ENCODE data around the gene PRDM16. TPM values are rescaled to one million over a fixed set of nuclear protein-coding genes. Genes with fewer than 3 reads are reported as not detected.

PRDM16 gene
- total RNA-seq, 1 donor from 2014 or later, result 1.5 TPM

GRCh38 chr1:3465091-3465934, 396.3 kb downstream of the PRDM16 start:
- DNase-seq, result no peak

DNA sequence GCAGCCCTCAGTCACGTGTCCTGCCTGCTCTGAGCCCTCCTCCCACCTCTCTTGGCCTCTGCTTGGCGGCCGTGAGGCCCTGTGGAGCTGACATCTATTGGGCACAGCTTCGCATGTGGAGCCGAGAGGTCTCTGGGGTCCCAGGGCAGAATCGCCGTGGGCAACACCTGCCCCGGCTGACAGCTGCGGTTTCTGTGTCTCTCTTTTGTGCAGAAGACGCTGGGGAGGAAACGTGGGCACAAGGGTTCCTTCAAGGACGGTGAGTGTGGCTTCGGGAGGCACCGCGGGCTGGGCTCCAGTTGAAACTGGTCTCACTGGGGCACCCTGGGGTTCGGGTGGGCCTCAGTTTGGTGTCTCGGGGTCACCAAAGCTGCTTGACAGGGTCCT, 396.9 kb downstream of the PRDM16 start:
- DNase-seq, result no peak

DNA sequence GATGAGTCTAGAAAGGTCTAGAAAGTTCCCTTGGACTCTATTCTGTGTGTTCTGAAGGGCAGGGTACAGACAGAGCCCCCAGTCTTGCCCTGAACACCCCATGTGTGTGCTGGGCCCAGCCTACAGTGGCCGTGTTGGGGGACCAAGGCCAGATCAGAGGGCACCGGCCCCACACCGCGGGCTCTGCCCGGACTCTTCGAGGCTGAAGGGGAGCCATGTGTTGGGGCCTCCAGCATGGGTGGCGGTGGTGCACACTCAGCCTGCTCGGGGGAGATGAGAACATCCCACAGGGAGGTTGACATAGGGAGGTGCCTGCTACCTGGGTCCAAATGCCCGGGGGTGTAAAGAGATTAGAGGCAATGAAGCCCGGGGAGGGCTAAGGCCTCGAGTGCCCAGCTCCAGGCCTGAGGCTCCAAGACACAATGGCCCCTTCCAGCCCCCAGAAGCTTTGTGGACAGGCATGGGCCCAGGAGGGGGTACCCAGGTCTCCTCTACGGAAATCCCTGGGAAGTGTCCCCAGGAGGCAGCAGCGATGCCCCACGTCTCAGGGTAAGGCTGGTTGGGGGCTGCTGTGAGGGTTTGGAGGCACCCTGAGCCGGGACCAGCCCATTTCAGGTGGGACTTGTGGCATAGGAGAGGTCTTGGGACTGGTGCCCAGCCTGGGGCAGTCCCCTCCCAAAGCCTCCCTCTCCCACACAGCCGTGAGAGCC, 397.5 kb downstream of the PRDM16 start:
- DNase-seq, result no peak

GRCh38 chr1:3467096-3468036, 398.4 kb downstream of the PRDM16 start:
- DNase-seq, result no peak

- no peak for DNase-seq
Measured at GRCh38 chr1:3468236-3469103, 399.5 kb downstream of the PRDM16 start.

DNA sequence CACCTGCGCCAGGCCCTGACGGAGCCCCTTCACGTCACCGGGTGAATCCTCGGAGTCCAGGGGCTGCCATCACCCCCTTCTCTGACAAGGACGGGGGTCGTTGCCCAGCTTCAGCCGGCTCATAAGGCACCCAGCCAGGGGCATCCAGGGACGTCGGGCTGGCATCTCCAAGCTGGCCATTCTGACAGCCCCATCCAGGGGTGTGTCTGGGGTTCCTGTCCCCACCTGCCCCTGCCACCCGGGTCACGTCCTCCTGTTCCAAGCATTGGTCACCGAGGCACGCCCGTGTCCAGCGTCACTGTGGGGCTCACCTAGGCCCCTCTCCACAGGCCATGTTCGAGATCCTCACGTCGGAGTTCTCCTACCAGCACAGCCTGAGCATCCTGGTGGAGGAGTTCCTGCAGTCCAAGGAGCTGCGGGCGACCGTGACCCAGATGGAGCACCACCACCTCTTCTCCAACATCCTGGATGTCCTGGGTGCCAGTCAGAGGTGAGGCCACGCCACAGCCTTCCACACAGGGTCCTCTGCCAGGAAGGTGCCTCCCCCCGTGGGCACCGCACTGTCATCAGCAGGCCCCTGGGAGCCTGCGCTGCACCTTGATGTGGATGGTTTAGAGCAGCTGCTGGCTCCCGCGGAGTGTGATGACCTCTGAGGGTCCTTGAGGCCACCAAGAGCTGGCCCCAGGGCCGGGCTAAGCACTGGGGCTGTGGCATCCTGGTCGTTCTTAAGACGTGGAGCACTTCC, 400.3 kb downstream of the PRDM16 start:
- DNase-seq, result no peak

- no peak for DNase-seq
Measured at GRCh38 chr1:3469849-3470649, 401.0 kb downstream of the PRDM16 start.

DNA sequence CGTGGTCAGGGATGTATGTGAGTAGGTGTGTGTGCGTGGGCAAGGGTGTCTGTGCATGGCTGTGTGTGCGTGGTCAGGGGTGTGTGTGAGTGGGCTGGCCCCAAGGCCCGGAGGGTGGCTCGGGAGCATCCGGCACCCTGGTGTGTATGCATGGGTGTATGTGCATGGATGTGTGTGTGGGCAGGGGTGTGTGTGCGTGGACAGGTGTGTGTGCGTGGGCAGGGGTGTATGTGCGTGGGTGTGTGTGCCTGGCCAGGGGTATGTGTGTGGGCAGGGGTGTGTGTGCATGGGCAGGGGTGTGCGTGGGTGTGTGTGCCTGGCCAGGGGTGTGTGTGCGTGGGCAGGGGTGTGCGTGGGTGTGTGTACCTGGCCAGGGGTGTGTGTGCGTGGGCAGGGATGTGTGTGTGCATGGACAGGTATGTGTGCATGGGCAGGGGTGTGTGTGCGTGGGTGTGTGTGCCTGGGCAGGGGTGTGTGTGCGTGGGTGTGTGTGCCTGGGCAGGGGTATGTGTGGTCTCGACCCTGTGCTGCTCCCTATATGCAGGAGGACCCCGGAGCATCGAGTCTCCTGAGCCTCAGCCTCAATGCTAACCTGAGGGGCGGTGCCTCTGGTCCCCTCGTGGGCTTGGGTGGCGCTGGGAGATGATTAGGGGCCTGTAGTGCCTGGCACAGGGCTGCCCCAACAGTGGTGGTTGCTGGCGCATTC, 401.8 kb downstream of the PRDM16 start:
- DNase-seq, result no peak

DNA sequence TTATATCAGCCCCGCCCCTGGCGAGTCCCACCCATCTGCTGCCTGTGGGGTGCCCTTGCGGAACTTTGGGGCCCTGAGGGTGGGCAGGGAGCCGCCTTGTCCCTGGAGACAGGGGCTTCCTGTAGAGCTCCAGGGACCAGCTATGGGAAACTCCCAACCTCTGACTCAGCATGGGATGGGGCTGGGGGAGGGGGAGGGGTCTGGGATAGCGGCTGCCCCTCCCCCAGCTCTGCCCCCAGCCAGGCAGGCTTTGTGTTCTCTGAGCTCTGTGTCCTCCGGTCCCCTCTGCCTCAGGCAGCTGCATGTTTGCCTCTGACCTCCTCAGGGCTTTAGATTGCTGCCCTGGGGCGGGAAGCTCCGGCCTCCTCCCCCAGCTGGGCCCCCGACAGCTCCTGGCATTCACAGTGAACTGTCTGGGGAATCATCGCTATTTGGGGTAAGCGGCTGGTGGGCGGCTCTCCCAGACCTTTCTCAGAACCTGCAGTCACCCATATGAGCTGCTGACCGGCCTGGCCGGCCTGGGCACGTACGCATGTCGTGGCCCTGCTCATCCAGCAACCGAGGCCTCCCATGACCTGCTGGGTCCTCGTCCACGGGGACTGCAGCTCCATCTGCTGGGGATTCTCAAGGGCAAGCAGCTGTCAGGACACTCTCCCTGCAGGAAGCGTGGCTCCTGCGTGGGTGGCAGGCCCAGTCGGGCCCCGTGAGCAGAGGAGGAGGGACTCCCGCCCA, 402.5 kb downstream of the PRDM16 start:
- DNase-seq, result peak; percentile 20

GRCh38 chr1:3472088-3472850, 403.3 kb downstream of the PRDM16 start:
- DNase-seq, result no peak

GRCh38 chr1:3472906-3473305, 403.9 kb downstream of the PRDM16 start:
- no peak for DNase-seq

- DNase-seq, result peak; percentile 52
Measured at GRCh38 chr1:3473381-3473844, 404.4 kb downstream of the PRDM16 start.

- no peak for DNase-seq
Measured at GRCh38 chr1:3474016-3474415, 405.0 kb downstream of the PRDM16 start.

DNA sequence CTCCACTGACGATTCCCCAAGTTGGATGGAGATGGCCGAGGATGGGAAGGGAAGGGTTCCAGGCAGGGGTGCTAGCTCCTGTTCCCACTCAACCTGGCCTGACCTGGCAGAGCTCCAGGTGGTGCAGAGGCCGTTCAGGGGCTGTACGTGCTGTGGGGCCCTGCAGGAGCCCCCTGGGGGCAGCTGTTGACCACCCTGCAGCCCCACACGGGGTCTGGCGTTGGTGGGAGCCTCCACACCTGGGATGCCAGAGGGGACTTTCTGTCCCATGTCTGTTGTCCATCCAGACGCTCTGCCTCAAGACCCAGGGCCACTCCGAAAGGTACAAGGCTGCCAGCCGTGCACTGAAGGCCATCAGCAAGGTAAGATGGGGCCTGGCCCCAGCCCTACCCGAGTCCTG, 405.4 kb downstream of the PRDM16 start:
- no peak for DNase-seq

GRCh38 chr1:3475839-3476573, 407.0 kb downstream of the PRDM16 start:
- DNase-seq, result no peak

DNA sequence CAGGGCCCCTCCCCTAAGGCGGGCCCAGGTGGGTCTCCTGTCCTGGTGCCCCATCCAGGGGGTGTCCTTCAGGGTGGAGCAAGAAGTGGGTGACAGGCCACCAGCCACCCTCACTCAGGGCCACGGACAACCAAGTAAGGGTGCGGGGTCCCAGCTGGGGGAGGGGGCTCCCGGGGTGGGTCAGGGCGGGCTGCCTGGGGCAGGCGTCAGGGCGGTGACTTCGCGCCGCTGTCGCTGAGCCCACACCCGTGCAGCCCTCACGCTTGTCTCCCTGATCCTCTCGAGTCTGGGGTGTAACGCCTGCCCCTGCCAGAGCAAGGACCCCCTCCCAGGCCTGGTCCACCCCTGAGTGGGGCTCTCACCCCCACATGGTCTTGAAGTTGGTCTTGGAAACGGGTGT, 407.7 kb downstream of the PRDM16 start:
- no peak for DNase-seq
